VCaP (cell line): ENCODE results near the gene TMEM132D.

Experiments
- H3K27ac ChIP-seq: fragments of 450-650 bp; 2 replicates; pipeline ENCODE4 v1.5.1; 2017
- TF ChIP-seq, protein P1 (sequence below): fragments of 450-650 bp; conservative IDR thresholded peaks from 2 replicates; pipeline ENCODE4 v1.5.1; 2017; ENCODE audit warnings: mild to moderate bottlenecking, moderate library complexity

Gene TMEM132D

DNA sequence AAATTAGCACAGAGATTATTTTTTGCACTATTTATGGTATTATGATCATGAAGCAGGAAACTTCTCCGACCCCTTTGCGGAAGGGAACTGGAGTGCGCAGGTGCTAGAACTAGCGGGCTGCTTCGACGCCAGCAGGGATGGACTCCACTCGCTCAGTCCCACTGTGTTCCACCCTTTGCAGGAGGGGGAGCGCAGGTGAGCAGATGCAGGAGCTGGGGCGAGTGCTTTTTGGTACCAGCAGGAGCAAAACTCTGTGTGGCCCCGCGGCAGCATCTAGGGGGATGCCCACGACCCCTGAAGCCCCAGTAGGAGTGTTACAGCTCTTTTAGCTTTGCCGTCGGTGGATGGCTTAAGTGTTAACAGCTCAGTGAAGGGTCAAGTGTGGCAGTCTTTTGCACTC is 113.9 kb downstream of the TMEM132D start:
- no peak overlapping the region for H3K27ac ChIP-seq

DNA sequence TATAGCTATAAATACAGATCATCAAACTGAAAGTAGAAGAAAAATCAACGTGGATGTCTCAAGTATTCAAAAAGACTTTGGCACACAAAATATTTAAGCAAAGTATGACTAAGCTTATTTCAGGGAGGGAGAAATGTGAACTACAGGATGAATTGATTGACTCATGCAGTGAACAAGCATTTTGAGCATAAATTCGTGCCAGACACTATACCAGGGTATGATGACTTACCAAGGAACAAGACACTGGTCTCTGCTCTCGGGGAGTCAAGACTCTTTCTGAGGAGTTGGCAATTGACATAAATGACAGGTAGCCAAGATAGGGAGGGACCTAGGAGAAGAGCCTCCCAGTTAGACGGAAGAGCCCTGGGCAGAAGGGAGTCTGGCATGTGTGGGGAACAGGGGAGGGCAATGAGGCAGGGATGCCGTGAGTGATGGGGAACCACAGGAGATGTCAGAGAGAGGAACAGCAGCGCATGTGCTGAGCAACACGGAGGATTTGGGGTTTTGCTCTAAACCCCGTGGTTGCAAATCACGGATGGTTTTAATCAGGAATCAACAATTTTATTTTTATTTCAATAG is 115.2 kb downstream of the TMEM132D start:
- TF ChIP-seq, protein P1, sequence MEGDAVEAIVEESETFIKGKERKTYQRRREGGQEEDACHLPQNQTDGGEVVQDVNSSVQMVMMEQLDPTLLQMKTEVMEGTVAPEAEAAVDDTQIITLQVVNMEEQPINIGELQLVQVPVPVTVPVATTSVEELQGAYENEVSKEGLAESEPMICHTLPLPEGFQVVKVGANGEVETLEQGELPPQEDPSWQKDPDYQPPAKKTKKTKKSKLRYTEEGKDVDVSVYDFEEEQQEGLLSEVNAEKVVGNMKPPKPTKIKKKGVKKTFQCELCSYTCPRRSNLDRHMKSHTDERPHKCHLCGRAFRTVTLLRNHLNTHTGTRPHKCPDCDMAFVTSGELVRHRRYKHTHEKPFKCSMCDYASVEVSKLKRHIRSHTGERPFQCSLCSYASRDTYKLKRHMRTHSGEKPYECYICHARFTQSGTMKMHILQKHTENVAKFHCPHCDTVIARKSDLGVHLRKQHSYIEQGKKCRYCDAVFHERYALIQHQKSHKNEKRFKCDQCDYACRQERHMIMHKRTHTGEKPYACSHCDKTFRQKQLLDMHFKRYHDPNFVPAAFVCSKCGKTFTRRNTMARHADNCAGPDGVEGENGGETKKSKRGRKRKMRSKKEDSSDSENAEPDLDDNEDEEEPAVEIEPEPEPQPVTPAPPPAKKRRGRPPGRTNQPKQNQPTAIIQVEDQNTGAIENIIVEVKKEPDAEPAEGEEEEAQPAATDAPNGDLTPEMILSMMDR, result no peak
- no peak overlapping the region for H3K27ac ChIP-seq

More for the DNA sequence above, 113.9 kb downstream of the TMEM132D start:
- TF ChIP-seq, protein P1, result no peak

DNA sequence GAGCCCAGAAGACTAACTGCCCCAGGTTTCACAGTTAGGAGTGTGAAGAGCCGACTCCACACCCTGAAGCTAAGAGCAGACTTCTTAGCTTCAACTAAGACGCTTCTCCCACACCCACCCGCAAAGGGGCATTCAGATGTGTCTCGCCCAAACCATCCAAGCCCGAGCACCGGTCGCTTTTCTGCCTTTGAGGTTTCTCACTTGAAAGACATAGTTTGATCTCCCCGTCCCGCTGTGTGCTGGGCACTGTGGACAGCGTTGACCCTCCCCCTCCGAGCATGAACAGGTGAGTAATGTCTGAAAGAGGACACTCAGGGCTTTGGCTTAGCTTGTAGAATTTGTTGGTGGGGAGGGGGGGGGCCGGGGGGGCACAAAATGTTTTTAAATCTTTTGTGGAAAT is 123.8 kb downstream of the TMEM132D start:
- TF ChIP-seq, protein P1, result no peak
- no peak overlapping the region for H3K27ac ChIP-seq

DNA sequence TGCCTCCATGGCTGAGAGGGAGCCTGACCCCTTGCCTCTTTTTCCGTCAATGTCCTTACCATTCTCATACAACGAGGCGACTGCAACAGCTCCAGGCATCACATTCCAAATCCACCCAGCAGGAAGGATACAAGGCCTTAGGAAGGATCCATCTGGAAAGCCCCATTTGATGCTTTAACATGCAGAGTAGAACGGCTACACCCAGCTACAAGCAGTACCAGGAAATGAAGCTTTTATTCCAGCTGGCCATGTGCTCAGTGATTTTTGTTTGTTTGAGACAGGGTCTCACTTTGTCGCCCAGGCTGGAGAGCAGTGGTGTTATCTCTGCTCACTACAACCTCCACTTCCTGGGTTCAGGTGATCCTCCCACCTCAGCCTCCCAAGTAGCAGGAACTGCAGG is 124.8 kb downstream of the TMEM132D start:
- TF ChIP-seq, protein P1, result no peak

DNA sequence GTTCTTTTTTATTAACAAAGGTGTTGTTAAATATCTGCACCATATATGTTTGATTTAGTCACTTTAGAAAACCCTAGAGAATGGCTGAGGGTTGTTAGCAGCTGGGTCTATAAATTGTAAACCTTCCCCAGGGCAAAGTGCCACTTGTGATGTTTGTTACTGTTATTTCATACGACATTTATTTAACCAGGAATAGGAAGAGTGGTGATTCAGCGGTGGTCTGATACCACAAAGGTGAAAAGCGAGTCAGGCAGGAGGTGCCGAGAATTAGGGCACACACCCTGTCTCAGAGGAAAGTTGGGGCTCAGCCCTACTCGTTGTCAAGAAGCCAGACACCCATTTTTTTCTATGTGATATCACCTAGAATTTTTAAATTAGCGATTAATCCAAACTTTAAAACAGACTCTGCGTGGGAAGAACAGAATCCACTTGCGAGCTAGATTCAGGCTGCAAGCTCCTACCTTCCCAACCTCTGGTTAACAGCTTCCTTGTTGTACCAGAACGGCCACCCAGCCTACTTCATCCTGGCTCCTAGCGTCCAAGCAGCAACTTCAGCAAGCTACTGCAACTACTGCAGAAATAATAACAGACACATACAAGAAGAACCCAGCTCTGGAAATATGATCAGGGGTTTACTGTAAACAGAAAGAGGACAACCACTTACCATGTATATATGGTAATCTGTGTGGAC is 126.7 kb downstream of the TMEM132D start:
- no peak overlapping the region for H3K27ac ChIP-seq
- TF ChIP-seq, protein P1, result no peak

More for the DNA sequence above, 124.8 kb downstream of the TMEM132D start:
- H3K27ac ChIP-seq, result no peak overlapping the region

DNA sequence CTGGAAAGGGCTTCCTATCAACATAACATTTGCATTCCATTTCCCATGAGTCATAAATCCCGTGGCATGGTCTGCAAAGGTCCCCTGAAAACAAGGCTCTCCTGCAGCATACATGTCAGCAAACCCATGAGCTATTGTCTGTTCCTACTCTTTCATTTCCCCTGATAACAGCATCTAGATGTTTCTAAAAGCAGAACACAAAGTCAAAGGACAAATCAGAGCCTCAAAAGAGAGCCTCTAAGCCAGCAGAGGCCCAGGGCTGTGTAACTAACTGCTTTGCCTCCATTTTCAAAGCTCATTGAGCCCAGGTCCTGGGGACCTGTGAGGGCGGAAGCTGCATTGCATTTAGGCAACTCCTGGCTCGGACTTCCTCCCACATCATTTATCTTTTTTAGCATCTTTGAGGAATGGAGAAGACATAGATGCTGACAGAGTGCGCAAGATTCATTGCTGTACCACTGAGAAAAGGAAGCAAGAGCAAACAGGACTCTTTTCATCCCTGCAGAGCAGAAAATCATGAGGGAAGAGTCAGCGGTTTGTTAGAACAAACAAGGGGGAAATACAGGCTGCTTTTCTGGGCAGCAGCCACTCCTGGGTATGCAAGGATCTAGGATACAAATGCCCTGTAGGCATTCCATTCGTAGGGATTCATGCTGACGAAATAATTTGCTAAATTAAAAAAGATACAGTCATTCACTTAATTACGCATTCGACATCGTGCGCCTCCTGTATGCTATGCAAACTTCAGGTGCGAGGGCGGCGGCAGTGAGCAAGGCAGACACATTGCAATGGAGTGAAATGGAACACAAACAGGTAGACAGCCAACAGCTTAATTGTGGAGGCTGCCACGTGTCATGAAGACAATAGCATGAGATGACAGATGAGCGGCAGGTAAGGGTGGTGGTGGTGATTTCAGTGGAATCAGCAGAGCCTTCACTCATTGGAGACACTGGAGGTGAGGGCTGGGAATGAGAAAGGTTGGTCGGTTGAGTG is 131.0 kb downstream of the TMEM132D start:
- TF ChIP-seq, protein P1, result no peak
- no peak overlapping the region for H3K27ac ChIP-seq

DNA sequence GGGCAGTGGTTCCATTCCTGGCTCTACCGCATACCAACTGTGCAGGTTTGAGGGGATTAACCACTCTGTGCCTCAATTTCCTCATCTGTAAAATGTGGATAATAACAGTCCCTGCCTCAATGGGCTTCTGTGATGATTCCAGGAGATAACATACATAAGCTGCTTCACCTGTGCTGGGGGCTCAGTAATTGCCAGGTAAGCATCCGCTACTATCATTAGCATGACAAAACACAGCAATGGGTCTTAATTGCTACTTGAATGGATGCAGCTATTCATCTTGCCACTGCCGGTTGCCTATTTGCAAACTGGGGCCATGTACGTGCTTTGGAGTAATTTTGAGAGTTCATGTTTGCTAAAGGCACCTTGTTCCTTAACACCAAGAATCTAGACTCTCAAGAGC is 132.6 kb downstream of the TMEM132D start:
- TF ChIP-seq, protein P1, result no peak
- no peak overlapping the region for H3K27ac ChIP-seq
